Measurements from ENCODE around the gene PFKM. TPM values are rescaled to one million over a fixed set of nuclear protein-coding genes. Genes with fewer than 3 reads are reported as not detected.

PFKM gene
- total and polyA plus RNA-seq, 3 donors from 2014 or later: 99.6 to 190 (median 104) TPM

GRCh38 chr12:48189331-48190125, 70.4 kb downstream of the PFKM start:
- Histone ChIP-seq H3K36me3 (ENCODE audit: low read depth, missing control alignments) (no peaks in the 10 kb centered on the region), H3K4me3 (no peak overlapping the region), H3K9me3 (no peaks in the 10 kb centered on the region), H3K4me1 (no peaks in the 10 kb centered on the region), H3K27ac (no peak overlapping the region), H3K27me3 (no peaks in the 10 kb centered on the region)
- WGBS, 2 donors: 50 to 56% methylated on average over 6 of the region's 6 CpGs
- TF ChIP-seq CTCF (IDR thresholded peaks at IDR 0.05): peak; percentile 46 to 83 (median 78)
- TF ChIP-seq POLR2A (IDR thresholded peaks at IDR 0.05): no peak
- intact Hi-C loops (cut with DNase I; ENCODE audit: low total_unique reads): no loop called here
- peak; percentile 80 for DNase-seq

- Histone ChIP-seq H3K4me3 (no peak overlapping the region), H3K27me3 (no peaks in the 10 kb centered on the region), H3K27ac (no peak overlapping the region), H3K9me3 (no peaks in the 10 kb centered on the region), H3K36me3 (ENCODE audit: low read depth, missing control alignments) (no peaks in the 10 kb centered on the region), H3K4me1 (no peaks in the 10 kb centered on the region)
- TF ChIP-seq CTCF (IDR thresholded peaks at IDR 0.05) (no peak), POLR2A (IDR thresholded peaks at IDR 0.05) (no peak)
- intact Hi-C loops (cut with DNase I; ENCODE audit: low total_unique reads): no loop called here
- no peak for DNase-seq
These were observed 71.9 kb downstream of the PFKM start for GRCh38 chr12:48191096-48191495.

- H3K9me3 ChIP-seq: no peaks in the 10 kb centered on the region
- no peaks in the 10 kb centered on the region for H3K27me3 ChIP-seq
- no peak overlapping the region for H3K4me3 ChIP-seq
- intact Hi-C loops (cut with DNase I; ENCODE audit: low total_unique reads): no loop called here
- TF ChIP-seq POLR2A (IDR thresholded peaks at IDR 0.05) (no peak), CTCF (IDR thresholded peaks at IDR 0.05) (no peak)
- no peaks in the 10 kb centered on the region for H3K4me1 ChIP-seq
- H3K27ac ChIP-seq: no peak overlapping the region
- H3K36me3 ChIP-seq (ENCODE audit: low read depth, missing control alignments): no peaks in the 10 kb centered on the region
- WGBS, 2 donors: 74 to 89% methylated on average over 1 of the region's 1 CpG
- DNase-seq: no peak
These were observed 73.7 kb downstream of the PFKM start for GRCh38 chr12:48192861-48193260.

GRCh38 chr12:48193623-48194022, 74.5 kb downstream of the PFKM start:
- 55% methylated on average over 2 of the region's 2 CpGs for WGBS, 2 donors
- no peak for TF ChIP-seq POLR2A (IDR thresholded peaks at IDR 0.05)
- TF ChIP-seq CTCF (IDR thresholded peaks at IDR 0.05): no peak
- intact Hi-C loops (cut with DNase I; ENCODE audit: low total_unique reads): no loop called here
- Histone ChIP-seq H3K4me1 (no peaks in the 10 kb centered on the region), H3K9me3 (no peaks in the 10 kb centered on the region), H3K27me3 (no peaks in the 10 kb centered on the region), H3K36me3 (ENCODE audit: low read depth, missing control alignments) (no peaks in the 10 kb centered on the region), H3K27ac (no peak overlapping the region), H3K4me3 (no peak overlapping the region)
- no peak for DNase-seq

GRCh38 chr12:48194799-48195201, 75.6 kb downstream of the PFKM start:
- Histone ChIP-seq H3K27me3 (no peaks in the 10 kb centered on the region), H3K4me1 (peaks cover 5% of the 10 kb centered on the region), H3K9me3 (no peaks in the 10 kb centered on the region), H3K27ac (no peak overlapping the region), H3K4me3 (no peak overlapping the region), H3K36me3 (ENCODE audit: low read depth, missing control alignments) (no peaks in the 10 kb centered on the region)
- intact Hi-C loops (cut with DNase I; ENCODE audit: low total_unique reads): no loop called here
- no peak for DNase-seq
- 56 to 61% methylated on average over 1 of the region's 1 CpG for WGBS, 2 donors
- no peak for TF ChIP-seq CTCF (IDR thresholded peaks at IDR 0.05)
- TF ChIP-seq POLR2A (IDR thresholded peaks at IDR 0.05): no peak

Measured in testis (tissue), 3 donors.